ENCODE measurements around the gene PPM1B.
A peak's percentile ranks its signal among the peaks of the same experiment; 100 is the strongest.
"Not testable (repeated sequence)": the region's sequence is repeated elsewhere in the genome, so short reads cannot be mapped to it uniquely, and the experiment has no call there.

PPM1B gene

GRCh38 chr2:44233450-44234128, 64.9 kb downstream of the PPM1B start:
- Histone ChIP-seq H3K4me3 (ENCODE audit: low read depth in 1 of 2, low read length in 2 of 2) (no peak overlapping the region), H3K4me1 (ENCODE audit: insufficient read depth, low read length) (no peaks in the 10 kb centered on the region), H3K36me3 (ENCODE audit: insufficient read depth, low read length) (no peaks in the 10 kb centered on the region), H3K9me3 (ENCODE audit: low read length) (no peaks in the 10 kb centered on the region), H3K27ac (ENCODE audit: low read depth, low read length) (no peak overlapping the region), H3K27me3 (ENCODE audit: control insufficient read depth in 1 of 2, insufficient read depth in 2 of 2, low read length in 2 of 2) (no peaks in the 10 kb centered on the region), H3K9ac (ENCODE audit: low read length) (no peak overlapping the region)

DNA sequence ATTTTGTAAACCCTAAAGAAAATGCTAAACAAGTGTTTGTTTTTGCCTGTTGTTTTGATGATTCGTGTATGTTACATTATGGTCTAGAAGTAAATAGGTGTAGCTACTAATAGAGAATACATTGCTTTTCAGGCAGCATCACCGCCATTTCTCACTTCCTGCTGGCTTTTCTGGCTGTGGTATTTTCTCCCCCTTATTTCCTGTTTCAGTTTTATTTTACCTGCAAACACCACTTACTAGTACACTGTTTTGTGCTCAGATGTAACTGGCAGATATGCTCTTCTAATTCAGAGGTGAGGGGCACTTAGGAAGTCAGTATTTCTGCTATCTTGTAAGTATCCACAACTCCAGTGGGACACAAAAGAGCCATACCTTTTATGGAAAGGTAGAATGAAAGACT, 68.5 kb downstream of the PPM1B start:
- Histone ChIP-seq H3K27ac (ENCODE audit: low read depth, low read length) (no peak overlapping the region), H3K27me3 (ENCODE audit: control insufficient read depth in 1 of 2, insufficient read depth in 2 of 2, low read length in 2 of 2) (no peaks in the 10 kb centered on the region), H3K9me3 (ENCODE audit: low read length) (no peaks in the 10 kb centered on the region), H3K4me1 (ENCODE audit: insufficient read depth, low read length) (no peaks in the 10 kb centered on the region), H3K9ac (ENCODE audit: low read length) (no peak overlapping the region), H3K36me3 (ENCODE audit: insufficient read depth, low read length) (no peaks in the 10 kb centered on the region), H3K4me3 (ENCODE audit: low read depth in 1 of 2, low read length in 2 of 2) (no peak overlapping the region)

DNA sequence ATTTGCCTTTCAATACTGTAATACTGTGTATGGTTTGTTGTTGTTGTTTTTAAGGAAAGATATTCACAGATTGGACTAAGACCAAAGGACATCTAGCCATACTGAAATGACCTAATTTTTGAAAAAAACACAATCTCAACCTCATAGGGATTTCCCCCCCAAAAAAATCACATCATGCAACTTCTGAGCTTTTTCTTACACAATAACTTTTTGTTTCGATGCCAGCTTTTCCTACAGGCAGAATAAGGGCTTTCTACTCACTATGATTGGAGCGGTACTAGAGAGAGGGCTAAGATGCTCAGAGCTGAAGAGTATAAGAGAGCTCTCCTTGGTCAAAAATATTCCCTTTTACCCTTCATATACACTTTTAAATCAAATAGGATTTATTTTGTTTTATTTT, 74.2 kb downstream of the PPM1B start:
- H3K27me3 ChIP-seq (ENCODE audit: control insufficient read depth in 1 of 2, insufficient read depth in 2 of 2, low read length in 2 of 2) = no peaks in the 10 kb centered on the region
- peaks cover 4% of the 10 kb centered on the region for H3K4me1 ChIP-seq (ENCODE audit: insufficient read depth, low read length)
- no peak overlapping the region for H3K27ac ChIP-seq (ENCODE audit: low read depth, low read length)
- H3K9ac ChIP-seq (ENCODE audit: low read length) = no peak overlapping the region
- H3K9me3 ChIP-seq (ENCODE audit: low read length) = no peaks in the 10 kb centered on the region
- H3K4me3 ChIP-seq (ENCODE audit: low read depth in 1 of 2, low read length in 2 of 2) = no peak overlapping the region
- H3K36me3 ChIP-seq (ENCODE audit: insufficient read depth, low read length) = no peaks in the 10 kb centered on the region

DNA sequence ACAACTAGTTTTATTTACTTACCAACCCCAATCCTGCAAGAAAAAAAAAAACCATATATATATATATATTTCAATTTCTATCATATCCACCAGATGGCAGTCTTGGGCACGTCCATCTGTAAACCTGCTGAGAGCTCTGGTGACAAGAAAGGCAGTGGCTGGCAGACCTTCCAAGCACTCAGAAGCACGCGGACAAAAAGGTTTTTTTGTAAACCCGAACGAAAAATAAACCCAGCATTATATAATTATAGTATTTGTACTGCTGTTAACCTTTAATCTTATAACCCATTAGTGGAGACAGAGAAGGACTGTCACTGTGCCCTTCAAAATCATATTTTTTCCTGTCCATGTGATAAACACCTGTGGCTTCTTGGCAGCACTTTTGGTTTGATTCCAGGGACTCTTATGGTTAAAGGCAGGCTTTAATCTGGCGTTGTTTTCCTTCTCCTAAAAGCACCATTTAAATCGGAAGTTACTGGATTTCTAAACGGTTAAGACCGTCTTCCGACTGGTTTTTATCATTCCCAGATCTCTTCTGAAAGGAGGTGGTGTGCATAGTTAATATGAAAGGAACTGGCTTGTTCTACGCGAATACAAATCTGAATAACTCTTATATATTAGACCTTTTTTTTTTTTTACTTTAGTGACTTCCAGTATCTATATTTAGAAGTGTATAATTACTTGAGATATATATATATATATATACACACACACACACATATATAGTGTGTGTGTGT, 75.6 kb downstream of the PPM1B start:
- Histone ChIP-seq H3K9me3 (ENCODE audit: low read length) (no peaks in the 10 kb centered on the region), H3K9ac (ENCODE audit: low read length) (peak overlapping the region; percentile 36), H3K27ac (ENCODE audit: low read depth, low read length) (no peak overlapping the region), H3K4me3 (ENCODE audit: low read depth in 1 of 2, low read length in 2 of 2) (peak overlapping the region; percentile 36 to 55), H3K4me1 (ENCODE audit: insufficient read depth, low read length) (peaks cover 4% of the 10 kb centered on the region), H3K27me3 (ENCODE audit: control insufficient read depth in 1 of 2, insufficient read depth in 2 of 2, low read length in 2 of 2) (no peaks in the 10 kb centered on the region), H3K36me3 (ENCODE audit: insufficient read depth, low read length) (no peaks in the 10 kb centered on the region)

GRCh38 chr2:44245083-44245861, 76.6 kb downstream of the PPM1B start:
- no peaks in the 10 kb centered on the region for H3K27me3 ChIP-seq (ENCODE audit: control insufficient read depth in 1 of 2, insufficient read depth in 2 of 2, low read length in 2 of 2)
- H3K4me1 ChIP-seq (ENCODE audit: insufficient read depth, low read length) = peaks cover 4% of the 10 kb centered on the region
- no peaks in the 10 kb centered on the region for H3K9me3 ChIP-seq (ENCODE audit: low read length)
- H3K9ac ChIP-seq (ENCODE audit: low read length) = no peak overlapping the region
- H3K36me3 ChIP-seq (ENCODE audit: insufficient read depth, low read length) = no peaks in the 10 kb centered on the region
- H3K27ac ChIP-seq (ENCODE audit: low read depth, low read length) = no peak overlapping the region
- H3K4me3 ChIP-seq (ENCODE audit: low read depth in 1 of 2, low read length in 2 of 2) = no peak overlapping the region

GRCh38 chr2:44246436-44246835, 77.8 kb downstream of the PPM1B start:
- Histone ChIP-seq H3K4me3 (ENCODE audit: low read depth in 1 of 2, low read length in 2 of 2) (no peak overlapping the region), H3K4me1 (ENCODE audit: insufficient read depth, low read length) (peaks cover 4% of the 10 kb centered on the region), H3K27ac (ENCODE audit: low read depth, low read length) (no peak overlapping the region), H3K36me3 (ENCODE audit: insufficient read depth, low read length) (no peaks in the 10 kb centered on the region), H3K27me3 (ENCODE audit: control insufficient read depth in 1 of 2, insufficient read depth in 2 of 2, low read length in 2 of 2) (no peaks in the 10 kb centered on the region), H3K9ac (ENCODE audit: low read length) (no peak overlapping the region), H3K9me3 (ENCODE audit: low read length) (no peaks in the 10 kb centered on the region)

DNA sequence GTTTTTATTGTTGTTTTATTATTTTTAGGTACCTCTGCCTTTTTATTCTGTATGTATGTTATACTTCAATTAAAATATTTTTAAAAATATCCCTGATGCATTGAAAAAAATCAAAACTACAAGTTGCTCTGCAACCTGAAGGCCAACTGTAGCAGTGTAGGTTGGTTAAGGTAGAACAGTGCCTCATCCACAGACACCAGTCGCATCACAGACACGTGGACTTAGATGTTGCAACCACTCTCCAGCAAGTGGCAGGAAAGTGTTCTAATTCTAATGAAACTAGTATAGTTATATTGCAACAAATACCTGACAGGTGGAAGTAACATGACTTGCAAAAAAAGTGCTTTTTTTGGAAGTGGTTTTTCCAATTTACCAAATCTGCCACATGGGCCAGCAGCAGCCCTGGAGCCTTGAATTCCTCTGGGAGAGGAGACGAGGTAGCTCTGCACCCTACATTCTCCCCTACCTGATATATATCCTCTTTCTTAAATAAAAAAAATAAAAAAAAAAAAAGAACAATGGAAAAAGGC, 78.2 kb downstream of the PPM1B start:
- Histone ChIP-seq H3K36me3 (ENCODE audit: insufficient read depth, low read length) (no peaks in the 10 kb centered on the region), H3K4me3 (ENCODE audit: low read depth in 1 of 2, low read length in 2 of 2) (no peak overlapping the region), H3K4me1 (ENCODE audit: insufficient read depth, low read length) (peaks cover 4% of the 10 kb centered on the region), H3K27ac (ENCODE audit: low read depth, low read length) (no peak overlapping the region), H3K27me3 (ENCODE audit: control insufficient read depth in 1 of 2, insufficient read depth in 2 of 2, low read length in 2 of 2) (no peaks in the 10 kb centered on the region), H3K9ac (ENCODE audit: low read length) (no peak overlapping the region), H3K9me3 (ENCODE audit: low read length) (no peaks in the 10 kb centered on the region)

- H3K36me3 ChIP-seq (ENCODE audit: insufficient read depth, low read length) = no peaks in the 10 kb centered on the region
- peaks cover 4% of the 10 kb centered on the region for H3K4me1 ChIP-seq (ENCODE audit: insufficient read depth, low read length)
- H3K4me3 ChIP-seq (ENCODE audit: low read depth in 1 of 2, low read length in 2 of 2) = no peak overlapping the region
- no peaks in the 10 kb centered on the region for H3K9me3 ChIP-seq (ENCODE audit: low read length)
- no peaks in the 10 kb centered on the region for H3K27me3 ChIP-seq (ENCODE audit: control insufficient read depth in 1 of 2, insufficient read depth in 2 of 2, low read length in 2 of 2)
- no peak overlapping the region for H3K9ac ChIP-seq (ENCODE audit: low read length)
- H3K27ac ChIP-seq (ENCODE audit: low read depth, low read length) = no peak overlapping the region
Observed at GRCh38 chr2:44247924-44248323, 79.2 kb downstream of the PPM1B start.

GRCh38 chr2:44249269-44249668, 80.6 kb downstream of the PPM1B start:
- not testable (repeated sequence) for H3K27ac ChIP-seq (ENCODE audit: low read depth, low read length); H3K27me3 ChIP-seq (ENCODE audit: control insufficient read depth in 1 of 2, insufficient read depth in 2 of 2, low read length in 2 of 2); H3K9ac ChIP-seq (ENCODE audit: low read length); H3K9me3 ChIP-seq (ENCODE audit: low read length); H3K4me1 ChIP-seq (ENCODE audit: insufficient read depth, low read length); H3K4me3 ChIP-seq (ENCODE audit: low read depth in 1 of 2, low read length in 2 of 2); H3K36me3 ChIP-seq (ENCODE audit: insufficient read depth, low read length)

DNA sequence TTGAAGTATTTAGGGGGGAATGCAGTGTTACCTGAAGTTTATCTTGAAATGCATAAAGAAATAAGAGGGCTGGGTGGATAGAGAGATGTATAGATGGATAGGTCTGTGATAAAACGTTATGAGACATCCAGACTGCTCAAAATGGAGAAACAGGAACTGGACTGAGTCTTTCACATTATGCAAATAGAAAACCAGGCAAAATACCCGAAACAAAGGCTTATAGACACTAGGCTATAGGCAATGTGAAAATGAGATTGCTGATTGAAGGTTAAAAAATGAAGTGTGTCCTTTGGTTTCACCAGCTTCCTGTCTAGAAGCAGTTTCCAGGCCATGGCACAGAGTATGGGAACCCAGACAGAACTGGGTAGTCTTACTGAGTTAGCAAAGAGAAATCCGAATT, 81.7 kb downstream of the PPM1B start:
- H3K36me3 ChIP-seq (ENCODE audit: insufficient read depth, low read length) = no peaks in the 10 kb centered on the region
- H3K4me3 ChIP-seq (ENCODE audit: low read depth in 1 of 2, low read length in 2 of 2) = no peak overlapping the region
- no peaks in the 10 kb centered on the region for H3K9me3 ChIP-seq (ENCODE audit: low read length)

GRCh38 chr2:44254023-44254422, 85.3 kb downstream of the PPM1B start:
- Histone ChIP-seq H3K4me1 (ENCODE audit: insufficient read depth, low read length) (no peaks in the 10 kb centered on the region), H3K27ac (ENCODE audit: low read depth, low read length) (no peak overlapping the region), H3K4me3 (ENCODE audit: low read depth in 1 of 2, low read length in 2 of 2) (no peak overlapping the region), H3K9me3 (ENCODE audit: low read length) (no peaks in the 10 kb centered on the region), H3K27me3 (ENCODE audit: control insufficient read depth in 1 of 2, insufficient read depth in 2 of 2, low read length in 2 of 2) (no peaks in the 10 kb centered on the region), H3K9ac (ENCODE audit: low read length) (no peak overlapping the region), H3K36me3 (ENCODE audit: insufficient read depth, low read length) (no peaks in the 10 kb centered on the region)

More for the DNA sequence above, 81.7 kb downstream of the PPM1B start:
- no peaks in the 10 kb centered on the region for H3K4me1 ChIP-seq (ENCODE audit: insufficient read depth, low read length)
- no peak overlapping the region for H3K27ac ChIP-seq (ENCODE audit: low read depth, low read length)
- no peaks in the 10 kb centered on the region for H3K27me3 ChIP-seq (ENCODE audit: control insufficient read depth in 1 of 2, insufficient read depth in 2 of 2, low read length in 2 of 2)
- no peak overlapping the region for H3K9ac ChIP-seq (ENCODE audit: low read length)

Measured in muscle layer of colon (tissue), 2 donors.